ENCODE results near the gene BTBD8.

The BTBD8 gene

DNA sequence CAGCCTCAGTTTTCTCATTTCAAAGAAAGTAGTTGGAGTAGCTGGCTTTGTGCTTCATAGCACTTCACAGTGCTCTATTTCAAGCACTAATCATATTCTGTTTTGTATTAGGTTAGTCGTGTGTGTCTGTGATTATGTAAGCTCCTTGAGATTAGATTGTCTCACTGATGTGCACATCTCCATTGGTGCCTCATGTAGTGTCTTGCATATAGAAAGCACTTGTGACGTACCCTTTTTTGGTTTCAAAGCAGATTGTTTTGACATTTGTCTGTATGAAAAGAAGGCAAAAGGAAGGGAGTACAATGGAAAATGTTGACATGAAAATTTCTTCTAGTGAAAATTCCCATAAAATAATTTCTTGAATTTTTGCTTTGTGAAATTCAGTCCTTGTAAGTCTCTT lies 13.9 kb downstream of the BTBD8 start:
- no peak for DNase-seq (ENCODE audit: low read depth)

DNA sequence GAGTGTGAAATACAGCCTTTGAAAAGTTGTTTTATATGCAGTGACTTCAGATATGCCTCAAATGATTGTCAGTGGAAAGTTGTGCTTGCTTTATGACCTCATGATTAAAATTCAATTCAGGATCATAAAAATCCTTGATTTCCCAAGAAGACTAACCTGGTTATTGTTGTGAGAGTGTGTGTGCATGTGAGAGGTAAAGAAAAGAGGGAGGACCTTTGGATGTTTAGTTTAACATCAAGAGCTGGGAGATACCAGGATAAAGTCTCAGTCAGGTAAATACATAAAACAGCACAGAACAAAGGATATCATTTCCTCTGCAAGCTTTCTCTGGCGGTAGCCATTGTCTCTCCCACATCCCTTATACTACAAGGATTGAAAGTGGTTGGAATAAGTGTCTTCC lies 14.4 kb downstream of the BTBD8 start:
- DNase-seq (ENCODE audit: low read depth): no peak

DNA sequence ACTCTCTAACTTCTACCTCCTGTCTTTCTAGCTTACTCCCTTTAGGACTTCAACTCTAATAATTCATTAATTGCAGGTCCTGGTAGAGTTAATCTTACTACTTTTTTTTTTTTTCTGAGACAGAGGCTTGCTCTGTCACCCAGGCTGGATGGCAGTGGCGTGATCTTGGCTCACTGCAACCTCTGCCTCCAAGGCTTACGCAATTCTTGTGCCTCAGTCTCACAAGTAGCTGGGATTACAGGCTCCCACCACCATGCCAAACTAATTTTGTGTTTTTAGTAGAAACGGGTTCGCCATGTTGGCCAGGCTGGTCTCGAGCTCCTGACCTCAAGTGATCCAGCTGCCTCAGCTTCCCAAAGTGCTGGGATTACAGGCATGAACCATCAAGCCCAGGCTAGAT lies 15.7 kb downstream of the BTBD8 start:
- no peak for DNase-seq (ENCODE audit: low read depth)

DNA sequence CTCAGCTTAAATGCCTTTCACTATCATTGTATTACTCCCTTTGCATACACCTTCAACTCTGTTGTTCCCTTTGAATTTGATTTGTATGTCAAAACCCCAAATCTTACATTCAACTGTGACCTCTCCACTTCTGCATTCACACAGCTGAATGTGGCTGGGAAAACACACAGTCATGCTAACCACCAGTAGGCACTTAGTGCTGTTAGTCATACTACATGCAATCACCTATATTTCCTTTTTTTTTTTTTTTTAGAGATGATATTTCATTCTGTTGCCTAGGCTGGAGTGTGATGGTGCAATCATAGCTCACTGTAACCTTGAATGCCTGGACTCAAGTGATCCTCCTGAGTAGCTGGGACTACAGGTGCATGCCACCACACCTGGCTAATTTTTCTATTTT lies 16.2 kb downstream of the BTBD8 start:
- no peak for DNase-seq (ENCODE audit: low read depth)

DNA sequence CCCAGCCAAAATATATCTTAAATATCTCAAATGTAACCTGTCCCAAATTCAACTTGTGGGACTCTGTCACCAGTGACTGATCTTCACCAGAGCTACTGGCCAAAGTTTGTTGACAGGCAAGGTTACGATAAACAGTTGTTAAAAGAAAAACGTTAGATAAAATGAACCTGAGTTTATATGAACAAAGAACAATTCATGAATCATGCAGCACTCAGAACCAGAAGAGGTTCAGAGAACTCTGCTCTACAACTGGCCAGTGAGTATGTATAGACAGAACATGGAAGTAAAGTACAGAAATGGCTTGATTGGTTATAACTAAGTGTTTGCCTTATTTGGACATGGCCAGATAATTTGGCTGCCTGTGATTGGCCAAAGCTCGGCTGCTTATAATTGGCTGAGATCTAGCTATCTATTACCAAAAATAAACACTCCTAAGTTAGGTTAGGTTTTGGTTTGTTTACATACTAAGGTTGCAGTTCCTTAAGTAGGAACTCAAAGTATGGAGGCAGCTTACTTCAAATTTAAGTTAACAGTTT lies 25.5 kb downstream of the BTBD8 start:
- DNase-seq (ENCODE audit: low read depth): no peak

DNA sequence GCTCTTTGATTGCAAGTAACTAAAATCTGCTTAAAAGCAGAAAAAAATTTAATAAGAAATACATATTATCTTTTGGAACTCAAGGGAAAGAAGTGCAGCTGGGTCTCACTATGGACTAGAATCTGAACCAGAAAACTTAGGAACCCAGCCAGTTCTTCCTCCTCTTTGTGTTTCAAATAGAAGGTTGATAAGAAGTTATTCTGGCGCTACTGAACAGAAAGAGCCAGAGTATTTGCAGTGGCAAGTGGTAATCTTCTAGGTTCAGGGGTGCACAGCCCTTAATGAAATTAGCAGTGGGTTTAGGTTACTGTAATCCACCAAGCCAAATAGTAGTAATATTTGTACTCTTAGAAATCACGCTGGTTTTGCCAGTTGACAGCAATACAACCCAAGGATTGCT lies 28.5 kb downstream of the BTBD8 start:
- no peak for DNase-seq (ENCODE audit: low read depth)

DNA sequence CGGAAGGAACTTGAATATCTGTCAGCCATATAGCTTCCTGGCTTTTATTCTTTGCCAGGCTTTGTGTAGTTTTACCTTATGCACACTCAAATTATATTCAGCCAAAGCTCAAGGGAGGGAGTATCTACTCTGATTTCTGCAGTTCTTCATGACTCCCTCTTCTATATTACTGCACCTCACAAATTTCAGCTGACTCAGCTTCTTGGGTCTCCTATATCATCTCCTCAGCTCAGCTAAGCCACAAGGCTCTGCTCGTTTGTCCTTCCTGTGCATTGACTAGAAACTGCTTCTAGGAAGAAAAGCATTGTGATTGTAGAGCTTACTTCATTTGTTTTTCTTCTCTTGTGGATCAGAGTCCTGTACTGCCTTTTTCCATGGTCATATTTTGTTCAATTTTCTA lies 37.4 kb downstream of the BTBD8 start:
- no peak for DNase-seq (ENCODE audit: low read depth)

DNA sequence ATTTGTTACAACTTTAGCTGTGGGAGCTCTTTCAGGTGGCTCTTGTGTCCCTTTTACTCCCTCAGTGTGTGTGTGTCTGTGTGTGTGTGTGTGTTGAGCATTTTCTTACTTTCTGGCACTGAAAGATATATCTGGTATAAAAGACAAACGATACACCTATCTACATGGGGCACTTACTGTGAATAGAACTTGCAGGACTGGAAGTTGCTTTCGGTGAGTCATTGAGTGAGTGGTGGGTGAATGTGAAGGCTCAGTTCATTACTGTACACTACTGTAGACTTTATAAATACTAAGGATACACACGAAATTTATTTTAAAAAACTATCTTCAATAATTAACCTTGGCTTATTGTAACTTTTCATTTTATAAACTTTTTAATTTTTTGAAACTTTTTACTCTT lies 38.7 kb downstream of the BTBD8 start:
- DNase-seq (ENCODE audit: low read depth): no peak

DNA sequence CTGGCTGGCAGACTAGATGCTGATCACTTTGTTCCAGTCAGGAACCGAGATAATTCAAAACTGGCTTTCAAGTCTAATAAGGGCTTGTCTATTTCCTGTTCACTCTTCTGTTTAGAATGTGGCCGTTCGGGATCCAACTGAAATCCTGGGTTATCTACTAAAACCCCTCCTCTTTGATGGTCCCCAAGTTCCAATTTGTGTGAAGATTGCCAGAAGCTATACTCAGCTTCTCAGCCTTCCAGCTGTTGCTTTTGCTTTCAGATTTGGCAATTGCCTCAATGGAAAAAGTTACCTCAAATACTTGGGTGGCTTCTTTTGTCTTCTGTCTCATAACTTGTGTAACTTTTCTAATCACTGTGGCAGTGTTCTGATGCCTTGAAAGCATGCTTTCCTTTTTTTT lies 43.7 kb downstream of the BTBD8 start:
- no peak for DNase-seq (ENCODE audit: low read depth)

DNA sequence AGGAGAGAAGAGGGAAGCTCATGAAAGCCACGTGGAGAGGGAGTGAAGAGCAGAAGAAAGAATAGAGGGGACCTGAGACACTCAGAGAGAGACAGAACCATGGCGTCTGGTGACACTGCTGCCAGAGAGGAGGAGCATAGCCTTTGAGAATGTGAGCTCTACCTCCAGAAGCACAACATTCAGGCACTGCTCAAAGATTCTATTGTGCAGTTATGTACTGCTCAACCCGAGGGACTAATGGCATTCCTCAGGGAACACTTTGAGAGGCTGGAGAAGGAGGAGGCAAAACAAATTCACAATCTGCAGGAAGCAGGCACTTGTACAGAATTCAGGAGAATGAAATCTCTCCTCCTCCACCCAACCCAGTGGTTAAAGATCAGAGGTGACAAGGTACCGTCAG lies 45.1 kb downstream of the BTBD8 start:
- no peak for DNase-seq (ENCODE audit: low read depth)

DNA sequence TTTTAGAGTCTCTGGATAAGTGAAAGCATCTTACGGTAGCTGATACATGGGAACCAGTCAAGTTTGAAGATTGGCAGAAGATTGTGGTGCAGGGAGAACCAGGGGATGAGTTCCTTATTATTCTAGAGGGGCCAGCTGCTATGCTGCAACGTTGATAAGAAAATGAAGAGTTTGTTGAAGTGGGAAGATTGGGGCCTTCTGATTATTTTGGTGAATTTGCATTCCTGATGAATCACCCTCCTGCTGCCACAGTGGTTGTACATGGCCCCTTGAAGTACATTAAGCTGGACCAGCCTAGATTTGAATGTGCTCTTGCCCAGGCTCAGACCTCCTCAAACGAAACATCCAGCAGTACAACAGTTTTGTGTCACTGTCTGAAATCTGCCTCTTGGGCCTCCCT lies 45.9 kb downstream of the BTBD8 start:
- no peak for DNase-seq (ENCODE audit: low read depth)

DNA sequence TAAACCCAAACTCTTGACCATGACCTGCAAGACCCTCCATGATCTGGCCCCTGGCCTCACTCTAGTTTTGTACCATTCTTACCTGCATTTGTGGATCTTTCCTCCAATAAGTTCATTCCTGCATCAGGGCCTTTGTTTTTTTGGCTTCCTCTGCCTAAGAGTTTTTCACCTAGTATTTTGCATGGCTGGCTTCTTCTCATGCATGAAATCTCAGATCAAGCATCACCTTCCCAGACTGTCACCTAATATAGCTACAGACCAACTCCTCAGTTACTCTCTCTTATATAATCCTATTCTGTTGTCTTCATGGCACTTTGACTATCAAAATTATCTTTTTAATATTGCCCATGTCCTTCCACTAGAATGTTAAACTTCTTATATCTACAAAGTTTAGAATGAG lies 54.2 kb downstream of the BTBD8 start:
- DNase-seq (ENCODE audit: low read depth): no peak

DNA sequence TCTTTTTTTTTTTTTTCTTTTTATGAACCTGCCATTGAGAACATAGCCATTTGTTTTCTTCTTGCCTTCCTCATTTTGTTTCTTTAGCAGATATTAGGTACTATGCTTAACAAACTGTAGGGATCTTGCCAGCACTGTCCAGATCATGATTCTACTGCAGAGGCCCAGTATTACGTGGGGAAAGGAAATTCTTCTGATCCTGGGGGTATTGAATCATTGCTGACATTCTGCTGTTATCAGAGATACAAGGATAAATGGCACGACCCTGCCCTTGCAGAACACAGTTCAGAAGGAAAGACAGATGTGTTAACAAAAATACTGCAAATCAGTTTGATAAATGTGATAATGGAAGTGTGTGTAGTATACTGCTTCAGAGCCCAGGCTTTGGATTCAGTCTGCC lies 56.2 kb downstream of the BTBD8 start:
- no peak for DNase-seq (ENCODE audit: low read depth)

DNA sequence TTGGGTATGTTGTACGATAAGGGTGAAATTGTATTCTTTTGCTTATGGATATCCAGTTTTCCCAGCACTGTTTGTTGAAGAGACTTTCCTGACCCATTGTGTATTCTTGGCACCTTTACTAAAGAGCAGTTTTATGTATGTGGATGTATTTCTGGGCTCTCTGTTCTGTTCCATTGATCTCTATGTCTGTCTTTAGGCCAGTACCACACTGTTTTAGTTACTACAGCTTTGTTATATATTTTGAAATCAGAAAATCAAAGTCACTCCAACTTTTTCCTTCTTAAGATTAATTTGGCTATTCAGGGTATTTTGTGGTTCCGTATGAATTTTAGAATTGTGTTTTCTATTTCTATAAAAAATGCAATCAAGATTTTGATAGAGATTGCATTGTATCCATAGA lies 74.8 kb downstream of the BTBD8 start:
- DNase-seq (ENCODE audit: low read depth): no peak

DNA sequence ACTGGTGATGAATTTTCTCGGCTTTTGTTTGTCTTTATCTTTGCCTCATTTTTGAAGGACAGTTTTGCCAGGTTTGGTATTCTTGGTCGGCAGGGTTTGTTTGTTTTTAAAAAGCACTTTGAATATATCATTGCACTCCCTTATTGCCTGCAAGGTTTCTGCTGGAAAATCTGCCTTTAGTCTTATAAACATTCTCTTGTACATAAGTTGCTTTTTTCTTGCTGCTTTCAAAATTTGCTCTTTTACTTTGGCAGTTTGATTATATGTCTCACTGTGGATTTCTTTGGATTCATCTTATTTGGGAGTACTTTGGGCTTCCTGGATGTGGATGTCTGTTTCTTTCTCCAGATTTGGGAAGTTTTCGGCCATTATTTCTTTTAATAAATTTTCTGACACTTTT lies 79.4 kb downstream of the BTBD8 start:
- DNase-seq (ENCODE audit: low read depth): no peak

DNA sequence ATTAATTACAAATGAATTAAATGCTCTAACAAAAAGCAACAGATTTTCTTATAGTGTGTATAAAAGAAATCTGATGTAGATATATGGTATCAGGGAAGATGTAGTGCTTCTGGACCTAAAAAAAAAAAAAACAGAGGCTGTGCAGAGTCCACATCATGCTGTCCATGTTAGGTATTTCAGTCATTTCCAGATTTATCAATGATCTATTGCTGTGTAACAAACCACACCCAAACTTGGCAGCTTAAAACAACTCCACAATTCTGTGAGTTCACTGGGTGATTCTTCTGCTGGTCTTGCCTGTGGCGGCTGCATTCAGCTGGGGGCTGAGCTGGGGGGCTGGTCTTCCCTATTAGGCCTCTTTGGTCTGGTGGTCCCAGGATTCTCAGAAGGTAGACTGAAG lies 85.2 kb downstream of the BTBD8 start:
- no peak for DNase-seq (ENCODE audit: low read depth)

DNA sequence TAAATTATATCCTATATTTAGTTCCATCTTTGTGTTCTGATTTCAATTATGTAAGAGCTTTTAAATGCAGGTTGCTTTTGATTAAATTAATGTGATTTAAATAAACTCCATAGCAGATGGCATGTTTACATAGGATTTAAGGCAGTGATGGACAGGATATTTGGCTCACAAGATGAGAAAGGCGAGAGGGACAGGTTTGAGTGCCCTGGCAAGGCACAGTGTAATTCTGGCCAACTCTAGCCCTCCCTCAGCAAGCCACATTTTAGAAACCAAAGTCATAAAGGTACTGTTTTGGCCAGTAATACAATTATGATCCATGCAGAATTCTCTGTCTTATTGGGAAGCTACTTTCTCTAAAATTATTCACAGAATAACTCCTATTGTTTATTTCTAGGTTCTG lies 87.0 kb downstream of the BTBD8 start:
- no peak for DNase-seq (ENCODE audit: low read depth)

DNA sequence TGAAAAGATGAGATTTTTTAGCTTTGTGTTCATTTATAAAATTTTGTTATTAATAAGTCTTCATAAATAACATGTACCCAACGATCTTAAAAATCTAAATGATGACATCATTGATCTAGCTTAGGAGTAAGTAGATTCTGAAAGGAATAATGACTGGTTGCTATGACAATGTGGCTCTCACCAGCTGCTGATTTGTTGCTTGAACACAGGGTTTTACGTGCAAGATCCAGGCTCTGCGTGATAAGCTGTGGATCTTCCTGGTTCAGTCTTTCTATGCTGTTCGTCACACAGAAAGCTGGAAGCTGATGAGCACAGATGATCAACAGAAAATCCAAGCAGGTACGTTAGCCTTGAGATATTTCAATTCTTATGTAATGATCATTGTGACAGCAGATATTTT lies 88.5 kb downstream of the BTBD8 start:
- DNase-seq (ENCODE audit: low read depth): no peak

DNA sequence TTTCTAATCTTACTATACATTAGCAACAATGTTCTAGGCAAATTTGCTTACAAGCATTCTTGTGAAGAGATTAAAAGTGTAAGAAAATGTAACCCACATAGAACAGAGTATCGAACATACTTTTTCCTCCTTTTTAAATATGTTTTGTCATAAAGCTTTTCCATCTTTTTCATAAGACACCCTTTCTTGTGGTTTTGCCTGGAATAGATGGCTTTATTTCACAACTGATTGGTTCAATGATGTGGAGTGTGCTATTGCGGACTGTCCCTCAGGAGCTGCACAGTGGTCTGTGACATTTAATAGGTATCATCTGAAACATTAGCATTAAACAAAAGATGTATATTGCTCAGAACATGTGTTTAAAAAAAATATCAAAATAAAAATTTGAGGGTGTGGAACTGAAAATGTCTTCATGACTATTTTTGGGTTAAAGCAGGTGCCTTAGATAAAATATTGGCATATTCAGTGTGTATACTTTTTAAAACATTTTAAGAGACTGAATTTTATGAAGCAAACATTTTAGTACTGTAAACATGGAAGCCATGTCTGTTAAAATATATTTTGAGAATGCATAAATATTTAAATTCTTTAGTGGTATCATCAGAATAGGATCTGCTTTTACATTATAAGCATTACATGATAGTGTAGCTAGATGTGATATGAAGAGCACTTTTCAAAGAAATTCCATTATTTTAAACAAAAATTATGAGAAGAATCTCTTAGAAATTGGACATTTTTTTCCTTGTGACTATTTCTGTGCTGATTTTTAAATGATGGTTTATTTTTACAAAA lies 89.3 kb downstream of the BTBD8 start:
- DNase-seq (ENCODE audit: low read depth): no peak

DNA sequence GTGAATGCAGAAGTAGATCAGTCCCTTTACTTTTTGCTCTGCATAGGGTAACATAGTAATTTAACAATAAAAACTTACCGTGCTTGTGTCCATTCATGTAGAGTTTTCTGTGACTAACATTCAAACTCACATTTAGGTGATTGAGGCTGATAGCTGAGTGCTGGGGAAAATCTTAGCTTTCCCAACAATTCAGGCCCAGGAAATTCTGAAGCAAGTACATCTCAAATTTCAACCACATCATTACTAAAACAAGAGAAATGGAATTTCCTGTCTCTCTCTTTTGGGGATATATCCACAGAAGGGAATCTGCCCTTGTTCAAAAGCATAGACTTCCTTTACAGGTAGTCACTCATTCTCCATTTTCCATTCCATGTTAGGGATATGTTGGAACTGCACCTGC lies 104.5 kb downstream of the BTBD8 start:
- peak; percentile 39 for DNase-seq (ENCODE audit: low read depth)

DNA sequence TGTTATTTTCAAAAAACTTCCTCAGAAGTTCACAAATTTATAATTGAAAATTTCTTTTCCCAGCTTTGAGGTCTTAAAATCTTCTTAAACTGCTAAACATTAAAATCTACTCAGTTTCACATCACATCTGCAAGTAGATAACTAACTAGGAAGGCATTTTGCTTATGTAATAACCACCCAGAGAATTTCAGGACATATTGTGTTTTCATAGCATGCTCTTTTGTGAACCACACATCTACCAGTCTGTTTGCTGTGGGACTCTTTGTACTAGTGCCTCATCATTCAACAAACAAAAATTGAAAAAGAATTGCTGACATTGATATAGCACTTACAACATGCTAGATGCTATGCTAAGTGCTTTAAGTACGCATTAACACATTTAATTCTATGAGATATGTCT lies 105.9 kb downstream of the BTBD8 start:
- no peak for DNase-seq (ENCODE audit: low read depth)

DNA sequence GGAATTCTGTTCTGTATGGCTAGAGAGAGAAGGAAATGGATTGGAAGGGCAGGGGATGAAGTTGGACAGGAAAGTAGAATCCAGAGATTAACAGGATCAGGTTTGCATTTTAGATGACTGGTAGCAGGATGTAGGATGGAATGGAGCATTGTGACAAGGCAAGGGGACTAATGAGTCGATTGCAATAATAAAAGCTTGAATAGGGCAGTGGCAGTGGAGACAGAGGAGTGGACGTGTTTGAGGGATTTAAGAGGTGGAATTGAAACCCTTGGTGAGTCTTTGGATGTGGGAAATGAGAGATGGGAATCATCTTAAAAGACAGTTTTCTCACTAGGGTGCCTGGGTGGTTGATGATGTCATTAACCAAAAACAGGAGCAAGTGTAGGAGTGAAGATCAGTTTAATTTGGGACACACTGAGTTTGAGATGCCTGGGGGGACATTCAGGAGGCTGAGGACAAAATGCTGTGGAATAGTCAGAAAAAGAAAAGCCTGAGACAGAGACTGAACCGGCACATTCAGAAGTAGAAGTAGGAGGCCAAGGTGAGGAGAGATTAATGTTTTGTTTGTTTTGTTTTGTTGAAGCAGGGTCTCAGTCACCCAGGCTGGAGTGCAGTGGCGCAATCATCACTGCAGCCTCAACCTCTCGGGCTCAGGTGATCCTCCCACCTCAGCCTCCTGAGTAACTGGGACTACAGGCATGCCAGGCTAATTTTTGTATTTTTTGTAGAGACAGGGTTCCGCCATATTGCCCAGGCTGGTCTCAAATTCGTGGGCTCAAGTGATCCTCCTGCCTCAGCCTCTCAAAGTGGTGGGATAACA lies 108.5 kb downstream of the BTBD8 start:
- no peak for DNase-seq (ENCODE audit: low read depth)

DNA sequence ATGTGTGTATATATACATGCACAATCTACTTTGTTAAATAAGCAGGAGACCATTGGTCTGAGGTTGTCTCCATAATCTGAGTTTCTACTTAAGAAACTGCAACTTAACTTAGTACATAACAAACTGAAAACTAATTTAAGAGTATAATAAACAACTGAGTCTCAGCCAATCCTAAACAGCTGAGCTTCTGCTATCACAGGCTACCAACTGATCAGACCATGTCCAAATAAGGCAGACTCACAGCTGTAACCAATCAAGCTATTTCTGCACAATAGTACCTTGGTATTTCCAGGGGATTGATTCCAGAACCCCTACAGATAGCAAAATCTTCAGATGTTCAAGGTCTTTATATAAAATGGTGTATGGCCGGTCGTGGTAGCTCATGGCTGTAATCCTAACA lies 111.6 kb downstream of the BTBD8 start:
- DNase-seq (ENCODE audit: low read depth): no peak
